Stimulated activated CD8-positive, alpha-beta memory T cell treated with anti-CD3 and anti-CD28 coated beads, Interleukin-2, amount 100 ng/mL, for 48 hours (primary cell): Measurements from ENCODE around the gene HDGFL2.

Experiments used
- DNase-seq, 2 donors: peaks; one replicate each; pipeline ENCODE4 v3.0.0-alpha.2; 2020; ENCODE audit warnings: low read depth in 2 of 2

Gene HDGFL2

DNA sequence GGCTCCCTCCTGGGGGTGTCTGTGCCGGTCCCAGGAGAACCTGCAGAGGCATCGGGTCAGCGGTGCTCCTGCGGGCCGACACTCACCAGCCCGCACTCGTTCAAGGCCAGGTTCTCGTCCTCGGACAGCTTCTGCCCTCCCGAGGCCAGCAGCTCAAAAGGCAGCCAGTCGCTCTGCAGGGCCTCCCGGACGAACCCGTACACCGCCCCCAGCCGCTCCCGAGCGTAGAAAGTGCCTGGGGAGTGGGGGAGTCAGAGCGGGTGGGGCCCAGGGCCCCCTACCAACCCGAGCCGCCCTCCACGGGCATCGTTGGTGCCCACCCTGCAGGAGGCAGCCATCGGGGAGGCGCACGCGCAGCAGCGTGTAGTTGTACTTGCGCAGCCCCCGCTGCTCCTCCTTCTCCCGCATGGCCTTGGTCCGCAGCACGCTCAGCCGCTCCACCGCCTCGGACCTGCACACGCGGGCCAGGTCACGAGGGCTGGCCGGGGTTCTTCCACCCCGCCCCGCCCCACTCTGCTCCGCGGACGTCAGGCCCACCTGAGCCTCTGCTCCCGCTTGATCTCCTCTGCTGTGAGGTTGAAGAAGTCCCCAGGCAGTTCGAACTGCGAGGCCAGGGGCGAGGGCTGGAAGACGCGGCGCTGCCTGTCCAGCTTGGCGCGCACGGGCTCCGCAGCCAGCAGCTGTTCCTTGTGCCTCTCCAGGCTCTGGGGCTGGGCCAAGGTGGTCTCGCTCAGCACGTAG, 26.0 kb upstream of the HDGFL2 start:
- no peak for DNase-seq

DNA sequence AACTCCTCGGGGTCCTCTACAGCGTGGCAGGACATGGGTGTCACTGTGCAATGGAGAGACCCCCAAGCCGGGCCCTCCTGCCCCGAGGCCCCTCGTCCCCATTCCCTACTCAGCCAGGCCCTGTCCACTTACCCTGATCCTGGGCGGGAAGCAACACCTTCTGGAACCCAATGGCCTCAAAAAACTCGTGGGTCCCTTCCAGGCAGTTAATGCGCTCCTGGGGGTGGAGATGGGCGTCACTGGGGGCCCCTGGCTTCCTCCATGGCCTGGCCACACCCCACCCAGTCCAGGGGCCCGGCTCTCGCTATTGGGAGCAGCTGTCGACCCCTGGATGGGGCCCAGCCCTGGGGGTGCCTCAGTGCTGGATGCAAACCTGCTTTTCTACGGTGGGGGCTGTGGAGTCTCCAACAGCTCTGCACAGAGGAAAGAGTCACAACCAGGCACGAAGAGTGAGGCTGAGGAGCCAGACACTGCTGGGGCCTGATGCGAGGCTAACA, 25.3 kb upstream of the HDGFL2 start:
- DNase-seq, result no peak

DNA sequence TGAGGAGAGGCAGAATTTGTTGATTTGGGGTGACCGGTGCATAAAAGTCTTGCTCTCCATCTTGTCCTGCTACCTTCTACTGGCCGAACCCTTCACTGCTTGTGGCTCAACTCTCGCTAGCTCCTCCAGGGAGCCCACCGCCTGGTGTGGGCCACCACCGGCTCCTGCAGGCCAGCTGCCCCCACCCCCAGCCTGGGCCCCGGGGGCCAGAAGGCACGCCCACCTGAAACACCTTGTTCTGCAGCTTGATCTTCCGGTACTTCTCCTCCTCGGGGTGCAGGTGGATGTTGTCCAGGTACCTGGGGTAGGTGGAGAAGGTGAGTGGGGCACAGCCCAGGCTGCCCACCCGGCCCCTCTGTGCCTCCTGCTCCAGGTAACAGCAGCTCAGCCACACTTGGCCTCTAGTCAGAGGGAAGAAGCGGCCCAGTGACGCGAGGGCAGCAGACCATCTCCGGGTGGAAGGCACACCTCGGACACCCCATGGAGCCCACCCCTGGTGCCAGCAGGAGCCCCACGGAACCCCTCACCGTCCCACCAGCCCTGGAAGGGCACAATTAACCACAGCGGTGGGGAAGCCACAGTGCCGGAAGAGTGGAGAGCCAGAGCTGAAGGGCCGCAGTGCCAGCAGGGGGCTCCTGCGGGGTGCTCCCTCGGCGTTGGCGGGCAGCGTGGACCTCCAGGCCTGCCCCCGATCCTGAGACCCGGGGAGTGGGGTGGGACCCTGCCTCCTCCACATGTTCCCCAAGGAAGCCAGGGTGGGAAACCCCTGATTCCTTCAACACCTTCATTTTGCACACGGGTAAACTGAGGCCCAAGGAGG, 24.6 kb upstream of the HDGFL2 start:
- DNase-seq, result no peak

DNA sequence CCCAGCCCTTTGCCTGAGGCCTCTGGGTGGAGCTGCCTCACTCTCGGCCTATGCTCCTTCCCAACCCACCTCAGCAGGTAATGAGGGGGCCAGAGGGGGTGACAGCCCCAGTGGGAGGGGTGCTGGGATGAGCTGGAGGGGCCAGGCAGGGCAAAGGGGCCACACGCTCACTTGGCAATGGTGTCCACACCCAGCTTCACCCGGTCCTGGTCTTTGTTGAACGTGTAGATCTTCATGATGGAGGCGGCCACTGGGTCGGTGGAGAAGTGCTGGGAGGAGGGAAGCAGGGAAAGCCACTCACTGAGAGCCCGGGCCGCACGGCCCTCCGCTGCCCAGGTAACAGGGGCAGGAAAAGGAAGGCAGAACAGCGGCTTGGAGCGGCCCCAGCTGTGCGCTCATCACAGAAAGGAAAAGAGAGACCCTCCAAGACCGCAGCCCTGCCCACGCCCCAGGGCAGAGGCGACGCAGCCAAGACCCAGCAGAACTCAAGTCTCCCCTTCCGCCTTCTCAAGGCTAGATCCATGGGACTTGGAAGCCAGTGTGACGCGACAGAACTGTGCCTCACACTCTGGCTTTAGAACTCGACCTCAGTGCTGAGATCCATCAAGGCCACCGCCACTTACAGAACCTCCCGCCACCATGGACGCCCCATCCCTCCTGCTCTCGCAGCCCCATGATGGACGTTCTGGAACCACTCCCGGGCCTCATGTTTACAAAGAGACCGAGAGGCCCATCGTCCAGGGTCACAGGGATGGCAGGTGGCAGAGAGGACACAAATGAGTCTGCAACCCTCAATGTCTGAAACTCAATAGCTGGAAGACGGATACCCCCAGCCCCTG, 23.7 kb upstream of the HDGFL2 start:
- DNase-seq, result no peak

DNA sequence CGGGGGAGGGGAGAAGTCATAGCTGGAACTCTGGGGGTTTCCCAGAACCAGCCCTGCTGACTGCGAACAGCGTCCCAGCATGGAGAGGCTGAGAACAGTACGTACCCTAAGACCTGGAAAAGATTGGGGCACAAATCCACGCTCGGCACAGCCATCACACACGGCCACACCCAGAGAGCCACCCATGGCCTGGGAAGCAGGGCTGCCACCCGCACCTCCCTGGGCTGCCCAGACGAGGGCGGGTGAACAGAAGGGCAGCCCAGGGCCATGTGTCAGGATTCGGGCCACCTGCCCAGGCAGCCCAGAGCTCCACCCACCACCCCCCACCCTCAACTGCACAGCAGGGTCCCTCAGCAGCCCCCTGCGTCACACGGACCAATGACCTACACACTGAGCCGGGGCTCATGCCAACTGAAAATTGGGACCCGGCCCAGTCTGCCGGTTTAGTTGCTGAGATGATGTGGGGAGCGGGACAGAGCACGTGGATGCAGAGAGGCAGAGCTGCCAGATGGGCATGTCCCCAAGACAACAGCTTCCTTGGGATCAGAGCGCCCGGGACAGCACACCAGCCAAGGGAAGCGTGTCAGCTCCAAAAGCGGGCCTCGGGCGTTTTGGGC, 23.0 kb upstream of the HDGFL2 start:
- DNase-seq, result no peak

DNA sequence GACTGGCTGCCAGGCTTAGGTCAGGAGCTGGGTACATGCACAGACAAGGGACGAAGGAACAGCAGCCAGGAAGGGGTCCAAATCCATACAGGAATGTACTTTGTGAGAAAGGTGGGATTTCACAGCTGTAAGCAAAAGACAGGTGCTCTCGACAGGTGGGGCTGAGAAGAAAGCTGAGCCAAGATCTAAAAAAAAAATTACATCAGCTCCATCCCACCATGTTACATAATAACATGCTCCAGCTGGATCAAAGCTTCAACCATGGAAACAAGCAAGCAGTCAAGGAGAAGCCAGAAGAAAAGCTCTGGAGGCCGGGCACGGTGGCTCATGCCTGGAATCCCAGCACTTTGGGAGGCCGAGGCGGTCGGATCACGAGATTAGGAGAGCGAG, 22.5 kb upstream of the HDGFL2 start:
- DNase-seq, result no peak

DNA sequence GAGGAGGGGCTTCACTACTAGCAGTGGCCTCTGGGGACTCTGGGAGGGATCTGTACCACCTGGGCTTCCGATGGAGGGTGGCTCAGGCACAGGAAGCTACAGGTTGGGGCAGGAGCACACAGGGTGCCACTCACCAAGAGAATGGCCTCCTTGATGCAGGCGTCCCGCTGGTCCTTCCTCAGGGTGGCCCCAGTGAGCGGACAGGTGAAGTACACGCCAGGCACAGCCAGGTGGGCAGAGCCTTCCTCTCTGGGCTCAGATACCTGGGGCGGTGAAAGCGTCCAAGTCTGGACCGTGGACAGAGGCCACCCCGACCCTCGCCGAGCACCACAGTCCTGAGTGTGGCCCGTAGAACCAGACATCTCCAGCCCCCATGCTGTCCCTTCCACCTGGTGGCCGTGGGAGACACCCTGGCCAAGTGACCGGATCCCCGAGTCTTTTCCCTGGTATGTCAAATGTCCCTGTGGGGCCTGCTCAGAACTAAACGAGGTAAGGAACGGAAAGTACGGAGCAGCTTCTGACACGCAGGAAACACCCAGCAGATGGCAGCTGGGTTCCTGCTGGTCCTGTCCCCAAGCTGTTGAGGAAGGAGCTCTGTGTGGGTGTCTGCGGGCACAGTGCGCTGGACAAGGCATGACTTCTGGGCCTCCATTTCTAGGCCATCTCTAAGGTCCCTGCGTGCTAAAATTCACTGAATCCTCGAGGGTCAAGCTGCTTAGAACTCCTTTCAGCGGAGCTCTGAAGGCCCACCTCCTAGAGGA, 19.7 kb upstream of the HDGFL2 start:
- no peak for DNase-seq

DNA sequence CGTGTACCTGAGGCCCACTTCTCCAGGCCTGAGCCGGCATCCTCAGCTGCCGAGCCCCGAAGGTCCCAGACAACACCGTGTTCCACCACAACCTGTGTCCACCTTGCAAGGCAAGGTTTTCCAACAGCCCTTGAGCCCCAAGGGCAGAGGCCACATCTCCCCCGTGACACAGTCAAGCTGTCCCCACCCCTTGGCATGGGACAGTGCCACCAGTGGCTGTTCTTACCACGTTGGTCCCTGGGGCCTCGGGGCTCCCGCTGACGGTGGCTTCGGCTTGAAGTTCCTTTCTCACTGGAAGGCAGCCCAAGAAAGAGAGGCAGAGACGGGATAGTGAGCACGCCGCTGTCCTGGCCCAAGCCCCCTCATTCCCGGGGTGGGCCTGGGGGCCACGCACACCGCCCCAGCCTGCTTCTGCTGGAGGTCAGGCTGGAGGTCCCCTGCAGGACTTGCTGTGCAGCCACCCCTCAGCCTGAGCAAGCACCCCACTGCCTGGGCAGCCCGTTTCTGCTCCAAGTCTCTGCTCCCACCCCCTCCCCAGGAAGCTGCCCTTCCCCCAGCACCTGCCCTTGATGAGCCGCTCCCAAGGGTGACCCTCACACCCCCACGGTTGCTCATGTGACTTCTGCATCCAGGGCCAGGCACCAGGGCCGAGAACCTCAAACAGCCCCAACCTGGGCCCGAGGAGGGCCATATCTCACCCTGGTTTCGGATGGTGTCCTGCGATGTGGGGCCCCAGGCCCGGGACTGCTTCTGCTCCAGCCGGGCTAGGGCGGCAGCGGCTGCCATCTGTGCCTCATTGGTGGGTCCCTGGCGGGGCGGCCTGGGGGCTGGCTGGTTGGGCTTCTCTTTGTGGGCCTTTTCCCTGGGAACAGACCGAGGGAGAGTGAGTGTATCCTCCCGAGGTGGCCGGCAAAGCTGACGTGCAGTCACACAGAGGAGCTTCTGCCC, 18.6 kb upstream of the HDGFL2 start:
- no peak for DNase-seq

DNA sequence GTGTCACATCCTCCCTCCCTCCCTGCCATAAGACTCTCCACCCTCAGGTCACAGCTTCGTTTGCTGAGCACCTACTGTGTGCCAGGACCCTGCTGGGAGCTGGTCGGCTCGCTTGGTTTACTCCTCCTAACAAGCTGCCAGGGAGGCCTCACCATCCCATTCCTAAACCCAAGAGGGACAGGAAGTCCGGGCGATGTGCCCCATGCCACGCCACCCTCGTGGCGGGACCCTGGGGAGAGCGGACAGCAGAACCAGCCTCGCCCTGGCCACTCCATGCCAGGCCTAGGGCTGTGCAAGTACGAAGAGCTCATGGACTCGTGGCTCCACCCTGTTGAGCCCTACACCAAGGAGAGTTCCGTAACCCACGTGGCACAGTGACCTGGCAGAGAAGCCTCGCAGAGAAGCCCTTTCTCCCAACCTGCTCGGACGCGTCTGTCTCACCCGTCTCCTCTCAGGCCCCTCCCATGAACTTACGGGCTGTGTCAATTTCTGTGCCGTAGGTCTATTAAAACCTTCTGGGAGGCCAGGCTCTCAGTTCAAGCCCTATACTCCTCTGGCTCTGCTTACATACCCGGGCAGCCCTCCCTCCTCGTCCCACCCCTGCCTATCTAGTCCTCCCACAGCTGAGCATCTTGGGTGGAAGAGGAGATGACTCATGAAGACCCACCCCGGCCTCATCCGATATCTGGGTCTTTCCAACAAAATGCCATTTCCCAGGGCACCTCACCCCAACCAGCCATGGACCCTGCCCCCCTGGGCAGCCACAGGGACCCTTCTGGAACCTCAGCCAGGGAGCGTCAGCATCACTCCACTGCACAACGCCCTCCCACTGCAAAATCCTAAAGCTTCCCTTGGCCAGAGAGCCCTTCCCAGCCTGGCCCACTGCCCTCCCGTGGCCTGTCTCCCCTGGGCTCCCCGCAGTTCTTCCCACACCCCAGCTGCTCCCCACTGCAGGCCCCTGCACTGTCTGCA, 17.1 kb upstream of the HDGFL2 start:
- no peak for DNase-seq

DNA sequence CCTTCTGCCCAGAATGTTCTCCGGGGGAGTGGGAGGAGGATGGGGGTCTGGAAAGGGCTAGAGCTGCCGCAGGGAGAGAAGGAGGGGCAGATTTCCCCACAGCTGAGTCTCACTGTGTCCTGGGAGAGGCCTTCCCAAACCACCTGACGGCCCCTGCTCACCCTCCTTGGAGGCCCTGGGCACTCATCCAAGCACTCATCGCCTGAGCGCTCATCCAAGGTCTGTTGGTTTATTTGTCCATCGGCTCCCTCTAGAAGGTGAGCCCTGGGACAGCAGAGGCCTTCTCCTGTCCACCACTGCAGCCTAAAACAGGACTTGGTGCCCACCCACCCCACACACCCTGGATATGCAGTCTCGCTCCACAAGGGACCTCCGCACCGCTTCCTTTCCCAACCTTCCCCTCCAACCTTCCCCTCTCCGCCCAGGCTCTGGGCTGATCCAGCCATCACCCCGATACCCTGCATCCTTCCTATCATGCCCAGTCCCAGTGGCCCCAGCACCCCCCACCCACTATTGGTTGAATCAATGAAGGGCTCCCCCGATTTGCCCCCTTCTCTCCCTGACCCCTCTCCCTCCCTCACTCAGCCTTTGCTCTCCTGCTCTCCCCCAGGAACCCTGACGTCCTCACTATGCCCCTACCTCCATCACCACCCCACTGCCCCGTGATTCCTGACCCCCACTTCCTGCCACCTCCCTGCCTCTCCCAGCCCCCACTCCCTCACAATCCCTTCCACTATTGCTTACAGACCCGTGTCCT, 16.2 kb upstream of the HDGFL2 start:
- no peak for DNase-seq

DNA sequence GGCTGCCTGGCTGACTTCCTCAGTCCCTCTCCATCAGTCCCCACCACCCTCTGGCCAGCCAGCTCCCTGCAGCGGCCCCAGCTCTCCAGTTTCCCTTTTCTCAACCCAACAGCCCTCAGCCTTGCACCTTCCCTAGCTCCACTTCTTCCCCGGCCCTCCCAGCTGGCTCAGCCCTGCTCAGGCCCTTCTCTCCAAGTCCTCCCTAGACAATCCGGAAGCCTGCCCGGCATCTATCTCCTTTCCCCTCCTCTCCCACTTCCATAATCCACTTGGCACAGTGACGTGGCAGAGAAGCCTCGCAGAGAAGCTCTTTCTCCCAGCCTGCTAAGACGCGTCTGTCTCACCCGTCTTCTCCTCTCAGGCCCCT, 15.6 kb upstream of the HDGFL2 start:
- no peak for DNase-seq

DNA sequence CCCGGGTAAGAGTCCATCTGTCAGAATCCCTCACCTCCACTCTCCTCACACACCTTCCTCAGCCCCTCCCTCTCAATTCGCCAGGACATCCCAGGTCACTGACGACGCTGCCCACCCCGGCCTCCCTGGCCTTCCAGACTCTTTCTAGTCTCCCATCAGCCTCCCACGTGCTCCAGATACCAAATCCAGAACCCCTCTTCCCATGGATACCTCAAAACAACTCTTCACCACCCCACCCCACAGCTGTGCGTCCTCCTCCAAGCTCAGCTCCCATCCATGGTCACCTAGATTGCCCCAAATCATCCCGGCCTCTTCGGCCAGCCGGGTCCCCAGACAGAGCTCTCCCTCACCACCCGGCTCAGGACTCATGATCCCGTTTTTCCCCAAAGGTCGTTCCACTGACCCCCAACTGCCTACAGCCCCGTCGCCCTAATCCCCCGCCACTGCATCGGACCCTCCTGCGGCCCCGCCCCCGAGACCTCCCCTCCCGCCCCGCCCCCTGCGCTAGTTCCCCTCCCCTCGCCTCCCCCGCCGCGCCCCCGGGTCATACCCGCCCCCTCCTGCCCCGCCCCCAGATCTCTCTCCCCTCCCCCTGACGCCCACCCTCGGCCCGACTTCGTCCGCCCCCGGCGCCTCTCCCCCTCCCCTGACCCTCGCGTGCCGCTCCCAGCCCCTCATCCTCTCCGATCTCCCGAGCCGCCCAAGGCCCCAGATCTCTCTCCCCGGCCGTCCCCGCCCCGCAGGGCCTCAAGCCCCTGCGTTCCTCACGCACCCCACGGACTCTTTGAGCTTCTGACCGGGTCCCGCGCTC, 15.0 kb upstream of the HDGFL2 start:
- DNase-seq, result peak in 1 of 2 donors; percentile 37

DNA sequence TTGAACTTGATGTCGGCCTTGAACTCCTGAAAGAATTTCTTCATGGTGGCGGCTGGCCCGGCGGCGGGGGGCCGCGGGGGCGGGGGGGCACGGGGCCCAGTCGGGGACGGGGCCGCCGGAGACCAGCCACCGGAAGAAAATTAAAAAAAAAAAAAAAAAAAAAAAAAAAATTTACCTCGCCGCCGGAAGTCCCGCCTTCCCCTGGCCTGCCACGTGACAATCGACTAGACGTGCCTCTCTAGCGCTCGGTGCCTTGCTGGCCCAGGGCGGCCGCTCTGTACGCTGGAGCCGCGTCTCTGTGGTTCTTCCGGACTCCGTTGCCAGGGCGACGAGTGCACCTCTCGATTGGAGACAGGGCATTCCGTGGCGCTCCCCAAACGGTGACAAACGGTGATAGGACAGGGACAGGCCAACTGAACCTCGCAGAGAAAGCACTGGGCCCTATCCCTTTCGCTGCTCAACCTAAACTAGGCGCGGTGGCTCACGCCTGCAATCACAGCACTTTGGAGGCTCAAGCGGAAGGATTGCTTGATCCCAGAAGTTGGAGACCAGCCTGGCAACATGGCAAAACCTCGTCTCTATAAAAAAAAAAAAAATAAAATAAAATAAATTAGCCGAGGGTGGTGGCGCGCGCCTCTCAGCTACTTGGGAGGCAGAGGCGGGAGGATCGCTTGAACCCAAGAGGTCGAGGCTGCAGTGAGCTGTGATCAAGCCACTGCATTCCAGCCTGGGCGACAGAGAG, 14.3 kb upstream of the HDGFL2 start, which contains the start of gene UBXN6:
Gene UBXN6 (minus strand): TSS at position 141 of the 742 bp plus-strand sequence. CDS start 97 bp downstream, at position 44.
- DNase-seq, result peak; percentile 94 to 96

DNA sequence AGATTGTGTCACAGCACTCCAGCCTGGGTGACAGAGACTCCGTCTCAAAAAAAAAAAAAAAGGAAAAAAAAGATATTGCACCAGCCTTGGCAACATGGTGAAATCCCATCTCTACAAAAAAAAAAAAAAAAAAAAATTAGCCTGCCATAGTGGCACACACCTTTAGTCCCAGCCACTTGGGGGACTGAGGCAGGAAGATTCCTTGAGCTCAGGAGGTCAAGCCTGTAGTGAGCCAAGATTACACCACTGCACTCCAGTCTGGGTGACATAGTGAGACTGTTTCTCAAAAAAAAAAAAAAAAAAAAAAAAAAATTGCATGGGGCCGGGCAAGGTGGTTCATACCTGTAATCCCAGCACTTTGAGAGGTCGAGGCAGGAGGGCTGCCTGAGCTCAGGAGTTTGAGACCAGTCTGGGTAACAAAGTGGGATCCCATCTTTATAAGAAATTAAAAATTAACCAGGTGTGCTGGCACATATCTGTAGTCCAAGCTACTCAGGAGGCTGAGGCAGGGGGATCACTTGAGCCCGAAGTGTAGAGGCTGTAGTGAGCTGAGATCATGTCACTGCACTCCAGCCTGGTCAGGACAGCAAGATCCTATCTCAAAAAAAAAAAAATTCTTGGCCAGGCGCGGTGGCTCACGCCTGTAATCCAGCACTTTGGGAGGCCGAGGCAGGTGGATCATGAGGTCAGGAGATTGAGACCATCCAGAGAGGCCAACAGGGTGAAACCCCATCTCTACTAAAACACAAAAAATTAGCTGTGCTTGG, 7.1 kb upstream of the HDGFL2 start:
- no peak for DNase-seq

DNA sequence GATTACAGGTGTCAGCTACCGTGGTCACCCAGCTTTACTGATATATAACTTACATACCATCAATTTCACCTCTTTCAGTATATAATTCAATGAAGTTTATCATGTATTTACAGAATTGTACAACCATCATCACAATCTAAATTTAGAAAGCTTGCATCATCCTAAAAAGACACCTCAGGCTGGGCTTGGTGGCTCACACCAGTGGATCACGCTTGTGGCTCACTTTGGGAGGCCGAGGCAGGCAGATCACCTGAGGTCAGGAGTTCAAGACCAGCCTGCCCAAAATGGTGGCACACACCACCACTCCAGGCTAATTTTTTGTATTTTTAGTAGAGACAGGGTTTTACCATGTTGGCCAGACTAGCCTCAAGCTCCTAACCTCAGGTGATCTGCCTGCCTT, 4.3 kb upstream of the HDGFL2 start:
- no peak for DNase-seq
